RWPE2 (cell line): Measurements from ENCODE around the gene CHRNB1.

Source experiments
- ATAC-seq: fragments of 200-7000 bp; cut with Tn5 transposase; 3 replicates; pipeline ENCODE4 v1.9.1; 2021; ENCODE audit warnings: low read depth
- DNase-seq: peaks from one replicate; pipeline ENCODE4 v3.0.0-alpha.2; 2020; ENCODE audit warnings: low spot score
- H3K27ac ChIP-seq: fragments of 450-650 bp; 2 replicates; pipeline ENCODE4 v1.5.1; 2017; ENCODE audit warnings: mild to moderate bottlenecking; ENCODE audit not compliant: poor library complexity, severe bottlenecking
- H3K27me3 ChIP-seq: fragments of 250-450 bp; sonication (Bioruptor Pico); 2 replicates; pipeline ENCODE4 v1.5.1; 2021; ENCODE audit warnings: mild to moderate bottlenecking, moderate library complexity; ENCODE audit not compliant: insufficient read depth, poor library complexity, severe bottlenecking
- H3K36me3 ChIP-seq: fragments of 250-450 bp; sonication (Bioruptor Pico); 2 replicates; pipeline ENCODE4 v1.5.1; 2020; ENCODE audit warnings: low read depth, mild to moderate bottlenecking, moderate library complexity
- H3K4me1 ChIP-seq: fragments of 250-450 bp; sonication (Bioruptor Pico); 2 replicates; pipeline ENCODE4 v1.5.1; 2021; ENCODE audit warnings: mild to moderate bottlenecking, moderate library complexity; ENCODE audit not compliant: insufficient read depth, poor library complexity, severe bottlenecking
- H3K4me3 ChIP-seq: fragments of 250-450 bp; sonication (Bioruptor Pico); 2 replicates; pipeline ENCODE4 v1.5.1; 2021; ENCODE audit warnings: mild to moderate bottlenecking, moderate library complexity; ENCODE audit not compliant: severe bottlenecking
- H3K9me3 ChIP-seq: fragments of 250-450 bp; sonication (Bioruptor Pico); 2 replicates; pipeline ENCODE4 v1.5.1; 2021; ENCODE audit warnings: mild to moderate bottlenecking, moderate library complexity; ENCODE audit not compliant: severe bottlenecking
- CTCF ChIP-seq: fragments of 450-650 bp; IDR thresholded peaks from one replicate; pipeline ENCODE4 v1.5.1; 2017; ENCODE audit warnings: mild to moderate bottlenecking, moderate library complexity; ENCODE audit not compliant: poor library complexity, severe bottlenecking

The CHRNB1 gene

GRCh38 chr17:7497228-7497627, 52.4 kb downstream of the CHRNB1 start:
- TF ChIP-seq CTCF = no peak
- H3K27me3 ChIP-seq = no peaks in the 10 kb centered on the region
- H3K9me3 ChIP-seq = no peaks in the 10 kb centered on the region
- H3K27ac ChIP-seq = no peak overlapping the region
- DNase-seq (no peak), ATAC-seq (no peak)
- peaks cover 71% of the 10 kb centered on the region for H3K36me3 ChIP-seq
- H3K4me1 ChIP-seq = no peaks in the 10 kb centered on the region
- H3K4me3 ChIP-seq = no peak overlapping the region

GRCh38 chr17:7497636-7498035, 52.8 kb downstream of the CHRNB1 start:
- Histone ChIP-seq H3K4me3 (no peak overlapping the region), H3K36me3 (peaks cover 75% of the 10 kb centered on the region), H3K27ac (no peak overlapping the region), H3K4me1 (no peaks in the 10 kb centered on the region), H3K27me3 (no peaks in the 10 kb centered on the region), H3K9me3 (no peaks in the 10 kb centered on the region)
- no peak for DNase-seq
- TF ChIP-seq CTCF = no peak
- no peak for ATAC-seq

- H3K36me3 ChIP-seq = peaks cover 90% of the 10 kb centered on the region
- DNase-seq (no peak), ATAC-seq (no peak)
- H3K4me3 ChIP-seq = no peak overlapping the region
- TF ChIP-seq CTCF = no peak
- no peak overlapping the region for H3K27ac ChIP-seq
- no peaks in the 10 kb centered on the region for H3K4me1 ChIP-seq
- H3K9me3 ChIP-seq = no peaks in the 10 kb centered on the region
- H3K27me3 ChIP-seq = no peaks in the 10 kb centered on the region
Observed at GRCh38 chr17:7499161-7499560, 54.3 kb downstream of the CHRNB1 start.

- H3K9me3 ChIP-seq = no peaks in the 10 kb centered on the region
- H3K4me3 ChIP-seq = no peak overlapping the region
- no peaks in the 10 kb centered on the region for H3K4me1 ChIP-seq
- DNase-seq (no peak), ATAC-seq (no peak)
- peaks cover 98% of the 10 kb centered on the region for H3K36me3 ChIP-seq
- H3K27ac ChIP-seq = no peak overlapping the region
- no peaks in the 10 kb centered on the region for H3K27me3 ChIP-seq
- no peak for TF ChIP-seq CTCF
Observed at GRCh38 chr17:7501729-7502128, 56.9 kb downstream of the CHRNB1 start.

- H3K9me3 ChIP-seq = no peaks in the 10 kb centered on the region
- H3K4me1 ChIP-seq = no peaks in the 10 kb centered on the region
- peaks cover 94% of the 10 kb centered on the region for H3K36me3 ChIP-seq
- DNase-seq (no peak), ATAC-seq (peak; percentile 40; the same call in 2 of the 3 replicates)
- no peak for TF ChIP-seq CTCF
- no peak overlapping the region for H3K4me3 ChIP-seq
- H3K27ac ChIP-seq = no peak overlapping the region
- H3K27me3 ChIP-seq = no peaks in the 10 kb centered on the region
Observed at GRCh38 chr17:7502171-7502847, 57.4 kb downstream of the CHRNB1 start.
